ENCODE data around the gene IL2. TPM values are rescaled to one million over a fixed set of nuclear protein-coding genes. Genes with fewer than 3 reads are reported as not detected.

Gene IL2
- polyA plus RNA-seq, 1 experiment, result not detected

DNA sequence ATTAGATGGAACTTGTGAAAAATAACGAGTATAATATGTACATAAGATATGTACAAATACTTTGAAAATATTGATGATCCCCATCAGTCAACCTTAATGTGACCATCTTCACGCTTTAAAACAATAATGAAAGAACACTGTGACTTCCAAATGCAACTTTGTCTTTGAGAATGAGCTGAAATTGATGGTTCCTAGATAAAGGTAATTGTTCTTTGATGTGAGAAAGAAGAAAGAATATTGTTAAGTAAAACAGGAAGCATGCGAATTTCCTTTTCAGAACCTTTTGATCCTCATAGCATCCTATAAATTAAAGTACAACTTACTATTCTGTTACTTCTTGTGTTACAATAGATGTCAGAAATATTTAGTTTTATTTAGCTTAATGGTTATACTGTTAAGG lies 22.2 kb downstream of the IL2 start:
- no peak for DNase-seq (ENCODE audit: low read depth, low spot score)
- CTCF ChIA-PET, result no interaction called here

DNA sequence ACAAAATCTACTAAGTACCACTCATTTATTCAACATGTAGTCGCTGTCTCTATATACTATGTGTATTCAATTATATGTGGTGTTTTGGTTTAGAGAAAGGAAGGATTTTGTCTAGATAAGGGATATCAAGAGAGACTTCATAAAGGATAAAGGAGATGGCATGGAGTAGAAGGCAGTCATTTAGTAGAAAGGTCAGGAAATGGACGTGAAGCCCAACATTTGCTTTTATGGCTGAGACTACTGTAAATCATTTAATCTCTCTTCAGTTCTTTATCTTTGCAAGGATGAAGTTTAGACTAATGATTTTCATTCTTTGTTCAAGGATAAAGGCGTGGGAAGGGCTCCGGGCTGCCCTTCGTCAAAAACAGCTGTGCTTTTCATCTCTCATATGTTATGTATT lies 25.2 kb downstream of the IL2 start:
- no peaks in the 10 kb centered on the region for H3K9me3 ChIP-seq (ENCODE audit: control insufficient read depth, insufficient read depth, low read length)
- no peaks in the 10 kb centered on the region for H3K27me3 ChIP-seq (ENCODE audit: control insufficient read depth, insufficient read depth, low read length)
- no peak overlapping the region for H3K27ac ChIP-seq (ENCODE audit: low read depth, low read length)
- no peak overlapping the region for H3K4me3 ChIP-seq (ENCODE audit: low read depth, low read length)
- no peak for DNase-seq (ENCODE audit: low read depth, low spot score)
- POLR2A ChIA-PET, result no interaction called here
- CTCF ChIA-PET, result no interaction called here
- TF ChIP-seq, protein P1, sequence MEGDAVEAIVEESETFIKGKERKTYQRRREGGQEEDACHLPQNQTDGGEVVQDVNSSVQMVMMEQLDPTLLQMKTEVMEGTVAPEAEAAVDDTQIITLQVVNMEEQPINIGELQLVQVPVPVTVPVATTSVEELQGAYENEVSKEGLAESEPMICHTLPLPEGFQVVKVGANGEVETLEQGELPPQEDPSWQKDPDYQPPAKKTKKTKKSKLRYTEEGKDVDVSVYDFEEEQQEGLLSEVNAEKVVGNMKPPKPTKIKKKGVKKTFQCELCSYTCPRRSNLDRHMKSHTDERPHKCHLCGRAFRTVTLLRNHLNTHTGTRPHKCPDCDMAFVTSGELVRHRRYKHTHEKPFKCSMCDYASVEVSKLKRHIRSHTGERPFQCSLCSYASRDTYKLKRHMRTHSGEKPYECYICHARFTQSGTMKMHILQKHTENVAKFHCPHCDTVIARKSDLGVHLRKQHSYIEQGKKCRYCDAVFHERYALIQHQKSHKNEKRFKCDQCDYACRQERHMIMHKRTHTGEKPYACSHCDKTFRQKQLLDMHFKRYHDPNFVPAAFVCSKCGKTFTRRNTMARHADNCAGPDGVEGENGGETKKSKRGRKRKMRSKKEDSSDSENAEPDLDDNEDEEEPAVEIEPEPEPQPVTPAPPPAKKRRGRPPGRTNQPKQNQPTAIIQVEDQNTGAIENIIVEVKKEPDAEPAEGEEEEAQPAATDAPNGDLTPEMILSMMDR (IDR thresholded peaks at IDR 0.05; ENCODE audit: low read depth, low read length), result no peak

More for the DNA sequence above, 22.2 kb downstream of the IL2 start:
- Histone ChIP-seq H3K9me3 (ENCODE audit: control insufficient read depth, insufficient read depth, low read length) (no peaks in the 10 kb centered on the region), H3K27me3 (ENCODE audit: control insufficient read depth, insufficient read depth, low read length) (no peaks in the 10 kb centered on the region), H3K4me3 (ENCODE audit: low read depth, low read length) (no peak overlapping the region), H3K27ac (ENCODE audit: low read depth, low read length) (no peak overlapping the region)
- POLR2A ChIA-PET, result no interaction called here
- TF ChIP-seq, protein P1 (IDR thresholded peaks at IDR 0.05; ENCODE audit: low read depth, low read length), result no peak

- no peaks in the 10 kb centered on the region for H3K9me3 ChIP-seq (ENCODE audit: control insufficient read depth, insufficient read depth, low read length)
- no peaks in the 10 kb centered on the region for H3K27me3 ChIP-seq (ENCODE audit: control insufficient read depth, insufficient read depth, low read length)
- CTCF ChIA-PET, result no interaction called here
- DNase-seq (ENCODE audit: low read depth, low spot score), result no peak
- no peak overlapping the region for H3K4me3 ChIP-seq (ENCODE audit: low read depth, low read length)
- H3K27ac ChIP-seq (ENCODE audit: low read depth, low read length), result no peak overlapping the region
- TF ChIP-seq, protein P1 (IDR thresholded peaks at IDR 0.05; ENCODE audit: low read depth, low read length), result no peak
- POLR2A ChIA-PET, result no interaction called here
Observed at GRCh38 chr4:122423246-122423645, 33.3 kb downstream of the IL2 start.

DNA sequence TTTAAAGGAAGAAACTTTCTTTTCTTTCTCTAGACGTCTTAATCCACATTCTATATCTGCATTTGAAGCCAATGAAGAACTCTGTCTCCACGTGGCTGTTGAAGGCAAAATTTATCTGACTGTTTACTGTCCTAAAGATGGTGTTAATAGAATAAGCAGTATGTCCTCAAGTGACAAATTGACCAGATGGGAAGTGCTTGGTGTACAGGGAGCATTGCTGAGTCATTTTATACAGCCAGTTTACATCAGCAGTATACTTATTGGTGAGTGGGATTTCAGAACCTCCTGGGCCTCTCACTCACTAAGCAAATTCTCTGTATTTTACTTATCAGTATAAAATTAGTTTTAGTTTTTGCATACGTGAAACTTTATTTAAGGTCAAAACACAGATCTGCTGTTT lies 44.0 kb downstream of the IL2 start:
- no peak overlapping the region for H3K27ac ChIP-seq (ENCODE audit: low read depth, low read length)
- H3K27me3 ChIP-seq (ENCODE audit: control insufficient read depth, insufficient read depth, low read length), result no peaks in the 10 kb centered on the region
- DNase-seq (ENCODE audit: low read depth, low spot score), result no peak
- H3K4me3 ChIP-seq (ENCODE audit: low read depth, low read length), result no peak overlapping the region
- ChIA-PET POLR2A (no interaction called here), CTCF (interaction anchor here (1.1 kb wide), 1 partner anchor 950 kb away, joined by 4 read pairs; no protein-coding TSS in a partner anchor)
- no peaks in the 10 kb centered on the region for H3K9me3 ChIP-seq (ENCODE audit: control insufficient read depth, insufficient read depth, low read length)
- TF ChIP-seq, protein P1 (IDR thresholded peaks at IDR 0.05; ENCODE audit: low read depth, low read length), result no peak

GRCh38 chr4:122403861-122404260 lies 52.7 kb downstream of the IL2 start:
- Histone ChIP-seq H3K9me3 (ENCODE audit: control insufficient read depth, insufficient read depth, low read length) (no peaks in the 10 kb centered on the region), H3K4me3 (ENCODE audit: low read depth, low read length) (no peak overlapping the region), H3K27ac (ENCODE audit: low read depth, low read length) (no peak overlapping the region), H3K27me3 (ENCODE audit: control insufficient read depth, insufficient read depth, low read length) (no peaks in the 10 kb centered on the region)
- CTCF ChIA-PET, result no interaction called here
- POLR2A ChIA-PET, result no interaction called here
- TF ChIP-seq, protein P1 (IDR thresholded peaks at IDR 0.05; ENCODE audit: low read depth, low read length), result no peak
- no peak for DNase-seq (ENCODE audit: low read depth, low spot score)

Other genes with a start within 250 kb of the IL2 start
- not detected in 2 replicates for gene ADAD1, start 77.7 kb downstream of the IL2 start, polyA plus RNA-seq (2011; rRNA removed)
- not detected in 2 replicates for gene IL21, start 164.3 kb upstream of the IL2 start, polyA plus RNA-seq (2011; rRNA removed)

Measured in AG04450 (cell line).